GM23248 (cell line): ENCODE data around the gene LIMA1. TPM values are rescaled to one million over a fixed set of nuclear protein-coding genes. Genes with fewer than 3 reads are reported as not detected.
"Not testable (repeated sequence)": the region's sequence is repeated elsewhere in the genome, so short reads cannot be mapped to it uniquely, and the experiment has no call there.

Source experiments
- DNase-seq: peaks from one replicate; pipeline ENCODE4 v3.0.0-alpha.2; 2015
- H2AFZ ChIP-seq: fragments of 200-600 bp; sonication (generic); 2 replicates; pipeline ENCODE4 v1.6.1; 2016; ENCODE audit warnings: antibody characterized with exemption
- H3F3A ChIP-seq: fragments of 200-600 bp; sonication (generic); 2 replicates; pipeline ENCODE4 v1.6.1; 2016; ENCODE audit warnings: mild to moderate bottlenecking, antibody characterized with exemption, mixed run types; ENCODE audit not compliant: insufficient read depth
- H3K27ac ChIP-seq: fragments of 200-600 bp; sonication (generic); 2 replicates; pipeline ENCODE4 v1.5.1; 2016; ENCODE audit warnings: mild to moderate bottlenecking
- H3K27me3 ChIP-seq: fragments of 200-600 bp; sonication (generic); replicated peaks from 2 replicates; pipeline ENCODE4 v1.6.1; 2016; ENCODE audit warnings: mild to moderate bottlenecking; ENCODE audit not compliant: insufficient read depth
- H3K36me3 ChIP-seq: fragments of 200-600 bp; sonication (generic); 2 replicates; pipeline ENCODE4 v1.6.1; 2016; ENCODE audit warnings: low read depth, mild to moderate bottlenecking
- H3K4me1 ChIP-seq: fragments of 200-600 bp; sonication (generic); 2 replicates; pipeline ENCODE4 v1.6.1; 2016; ENCODE audit warnings: mild to moderate bottlenecking; ENCODE audit not compliant: insufficient read depth
- H3K4me2 ChIP-seq: fragments of 200-600 bp; sonication (generic); one replicate; pipeline ENCODE4 v1.6.1; 2016; ENCODE audit warnings: mild to moderate bottlenecking; ENCODE audit not compliant: unreplicated experiment
- H3K4me3 ChIP-seq: fragments of 200-600 bp; sonication (generic); 2 replicates; pipeline ENCODE4 v1.5.1; 2016; ENCODE audit warnings: mild to moderate bottlenecking
- H3K79me2 ChIP-seq: fragments of 200-600 bp; sonication (generic); 2 replicates; pipeline ENCODE4 v1.6.1; 2016; ENCODE audit warnings: mild to moderate bottlenecking; ENCODE audit not compliant: insufficient read depth
- H3K9ac ChIP-seq: fragments of 200-600 bp; sonication (generic); 2 replicates; pipeline ENCODE4 v1.6.1; 2016; ENCODE audit warnings: mild to moderate bottlenecking
- H3K9me2 ChIP-seq: fragments of 200-600 bp; sonication (generic); 2 replicates; pipeline ENCODE4 v1.6.1; 2016; ENCODE audit warnings: mixed run types, mild to moderate bottlenecking, moderate library complexity; ENCODE audit not compliant: insufficient read depth
- H3K9me3 ChIP-seq: fragments of 200-600 bp; sonication (generic); one replicate; pipeline ENCODE4 v1.6.1; 2017; ENCODE audit warnings: low read depth
- H4K20me1 ChIP-seq: fragments of 200-600 bp; sonication (generic); 2 replicates; pipeline ENCODE4 v1.6.0; 2016; ENCODE audit not compliant: insufficient read depth
- EZH2 ChIP-seq: fragments of 200-600 bp; sonication (generic); IDR thresholded peaks from 2 replicates; pipeline ENCODE4 v1.6.1; 2018; ENCODE audit warnings: antibody characterized with exemption, mild to moderate bottlenecking; ENCODE audit not compliant: insufficient read depth, poor library complexity, severe bottlenecking
- EZH2phosphoT487 ChIP-seq: fragments of 200-600 bp; sonication (generic); IDR thresholded peaks from 2 replicates; pipeline ENCODE4 v1.6.1; 2018; ENCODE audit warnings: antibody characterized with exemption, moderate library complexity, mild to moderate bottlenecking, low read depth; ENCODE audit not compliant: insufficient read depth
- WGBS, 2 experiments: methylation state at CpG; one replicate each; pipeline ENCODE4 v1.1.6; 2015 to 2017; ENCODE audit warnings: low lambda C conversion rate in 2 of 2, low coverage in 1 of 2; ENCODE audit errors: missing lambda C conversion rate in 2 of 2; 5-methylcytosine and 5-hydroxymethylcytosine counted together
- in situ Hi-C: fragments of 300-500 bp; cut with MboI; formaldehyde crosslinking; loops from 2 replicates; pipeline ENCODE4 v1.15.0; 2020
- polyA plus RNA-seq: library from polyadenylated mRNA; unstranded; fragments of >200 nt; fragmentation: Nextera tagmentation; extraction: Ambion mirVana; gene quantifications from 2 replicates; pipeline ENCODE4 v1.2.1, GENCODE V29; 2016
- total RNA-seq: library from RNA; depleted of rRNA; stranded (reverse); fragments of >200 nt; shearing (Covaris generic); gene quantifications from 2 replicates; pipeline ENCODE4 v1.2.3, GENCODE V29; 2014

The LIMA1 gene
- total and polyA plus RNA-seq, 2 experiments from 2014 or later: 180 to 256 TPM

DNA sequence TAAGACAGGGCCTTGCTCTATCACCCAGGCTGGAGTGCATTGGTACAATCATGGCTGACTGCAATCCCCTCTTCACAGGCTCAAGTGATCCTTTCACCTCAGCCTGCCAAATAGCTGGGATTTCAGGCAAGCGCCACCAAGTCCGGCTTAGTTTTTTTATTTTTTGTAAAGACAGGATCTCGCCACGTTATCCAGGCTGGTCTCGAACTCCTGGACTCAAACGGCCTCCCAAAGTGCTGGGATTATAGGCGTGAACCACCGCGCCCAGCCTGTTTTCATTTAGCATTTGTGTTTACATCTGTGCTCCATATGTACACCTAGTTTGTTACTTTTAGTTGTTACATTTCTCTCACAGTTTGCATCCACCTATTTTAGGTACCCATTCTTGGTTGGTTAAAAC is 32.5 kb upstream of the LIMA1 start:
- peaks cover 10% of the 10 kb centered on the region for H3K4me1 ChIP-seq
- in situ Hi-C loops: loop anchor here (10.0 kb wide), 1 partner anchor 111 kb away; no protein-coding TSS in a partner anchor
- H3K9me3 ChIP-seq: no peaks in the 10 kb centered on the region
- DNase-seq: no peak
- no peak overlapping the region for H3K4me2 ChIP-seq
- H3K79me2 ChIP-seq: peaks cover 6% of the 10 kb centered on the region; the same call in 1 of the 2 replicates
- H3K36me3 ChIP-seq: no peaks in the 10 kb centered on the region
- H3K27me3 ChIP-seq: no peaks in the 10 kb centered on the region
- H3K27ac ChIP-seq: no peak overlapping the region
- WGBS, 2 experiments: 97 to 98% methylated on average over 9 of the region's 9 CpGs
- H3K9ac ChIP-seq: no peak overlapping the region
- TF ChIP-seq EZH2 (no peak), EZH2phosphoT487 (no peak)
- no peaks in the 10 kb centered on the region for H3K9me2 ChIP-seq
- no peak overlapping the region for H3K4me3 ChIP-seq
- no peak overlapping the region for H2AFZ ChIP-seq
- no peaks in the 10 kb centered on the region for H3F3A ChIP-seq
- H4K20me1 ChIP-seq: no peaks in the 10 kb centered on the region

DNA sequence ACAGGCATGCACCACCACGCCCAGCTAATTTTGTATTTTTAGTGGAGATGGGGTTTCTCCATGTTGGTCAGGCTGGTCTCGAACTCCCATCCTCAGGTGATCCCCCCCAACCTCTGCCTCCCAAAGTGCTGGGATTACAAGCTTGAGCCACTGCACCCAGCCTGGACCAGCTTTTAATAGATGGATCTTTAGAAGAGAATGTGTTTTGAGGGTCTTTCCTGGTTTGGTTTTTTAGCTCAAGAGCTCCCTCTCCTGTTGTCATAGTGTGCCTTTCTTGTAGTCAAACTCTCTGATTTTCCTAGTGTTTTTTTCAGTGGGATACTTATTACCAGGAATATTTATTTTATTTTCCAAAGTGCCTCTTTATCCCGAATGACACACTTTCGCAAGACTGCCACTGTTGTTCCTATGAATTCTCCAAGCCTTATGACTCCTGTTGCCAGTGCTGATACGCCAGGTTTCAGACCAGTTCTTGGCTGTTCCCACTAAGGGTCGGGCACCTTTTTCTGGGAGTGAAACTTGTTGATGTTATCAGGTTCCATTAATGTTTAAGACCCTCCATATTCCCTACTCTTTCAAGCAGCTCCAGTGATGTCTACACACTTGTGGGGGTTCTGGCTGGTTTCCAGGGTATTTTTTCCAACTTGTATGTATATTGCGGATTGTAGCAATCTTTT is 31.5 kb upstream of the LIMA1 start:
- Histone ChIP-seq H2AFZ (peak overlapping the region; percentile 63), H3K4me3 (no peak overlapping the region), H3K9me2 (no peaks in the 10 kb centered on the region), H3K36me3 (no peaks in the 10 kb centered on the region), H3K27me3 (no peaks in the 10 kb centered on the region), H3K79me2 (peaks cover 6% of the 10 kb centered on the region; the same call in 1 of the 2 replicates), H3K4me2 (peak overlapping the region; percentile 41), H3K4me1 (peaks cover 10% of the 10 kb centered on the region), H3F3A (no peaks in the 10 kb centered on the region), H3K9me3 (no peaks in the 10 kb centered on the region), H3K27ac (no peak overlapping the region), H4K20me1 (no peaks in the 10 kb centered on the region), H3K9ac (0 out of 2 replicates have a peak overlapping the region, but pooled peaks have one; percentile 4)
- DNase-seq: peak; percentile 62
- in situ Hi-C loops: loop anchor here (10.0 kb wide), 1 partner anchor 110 kb away; no protein-coding TSS in a partner anchor
- 56% methylated on average over 7 of the region's 7 CpGs for WGBS, 2 experiments
- no peak for TF ChIP-seq EZH2
- no peak for TF ChIP-seq EZH2phosphoT487

GRCh38 chr12:50313971-50314370 is 30.7 kb upstream of the LIMA1 start:
- H3K27ac ChIP-seq, H3K4me3 ChIP-seq, H4K20me1 ChIP-seq, H2AFZ ChIP-seq, DNase-seq, H3K9me3 ChIP-seq, H3K79me2 ChIP-seq, H3K36me3 ChIP-seq, H3K4me2 ChIP-seq, H3K9ac ChIP-seq, H3K9me2 ChIP-seq, H3F3A ChIP-seq, H3K27me3 ChIP-seq: not testable (repeated sequence)
- in situ Hi-C loops: loop anchor here (10.0 kb wide), 1 partner anchor 109 kb away; no protein-coding TSS in a partner anchor
- WGBS, 2 experiments: 78 to 83% methylated on average over 8 of the region's 8 CpGs
- H3K4me1 ChIP-seq: peaks cover 10% of the 10 kb centered on the region

GRCh38 chr12:50313256-50313931 is 30.1 kb upstream of the LIMA1 start:
- 77 to 89% methylated on average over 5 of the region's 5 CpGs for WGBS, 2 experiments
- H3K36me3 ChIP-seq: no peaks in the 10 kb centered on the region
- no peak overlapping the region for H3K4me3 ChIP-seq
- DNase-seq: no peak
- H3K79me2 ChIP-seq: peaks cover 6% of the 10 kb centered on the region; the same call in 1 of the 2 replicates
- no peaks in the 10 kb centered on the region for H3K27me3 ChIP-seq
- no peaks in the 10 kb centered on the region for H4K20me1 ChIP-seq
- no peaks in the 10 kb centered on the region for H3K9me2 ChIP-seq
- no peak overlapping the region for H3K27ac ChIP-seq
- H3F3A ChIP-seq: no peaks in the 10 kb centered on the region
- peaks cover 10% of the 10 kb centered on the region for H3K4me1 ChIP-seq
- H3K9ac ChIP-seq: no peak overlapping the region
- TF ChIP-seq EZH2phosphoT487 (no peak), EZH2 (no peak)
- no peaks in the 10 kb centered on the region for H3K9me3 ChIP-seq
- no peak overlapping the region for H2AFZ ChIP-seq
- in situ Hi-C loops: loop anchor here (10.0 kb wide), 1 partner anchor 109 kb away; no protein-coding TSS in a partner anchor
- no peak overlapping the region for H3K4me2 ChIP-seq

- H2AFZ ChIP-seq, H3K27me3 ChIP-seq, H3K4me2 ChIP-seq, H3F3A ChIP-seq, H4K20me1 ChIP-seq, H3K9me2 ChIP-seq, H3K79me2 ChIP-seq, H3K4me3 ChIP-seq, H3K36me3 ChIP-seq, H3K9ac ChIP-seq, H3K9me3 ChIP-seq, H3K27ac ChIP-seq: not testable (repeated sequence)
- peaks cover 10% of the 10 kb centered on the region for H3K4me1 ChIP-seq
- 82 to 87% methylated on average over 11 of the region's 11 CpGs for WGBS, 2 experiments
- in situ Hi-C loops: loop anchor here (10.0 kb wide), 1 partner anchor 107 kb away; no protein-coding TSS in a partner anchor
- DNase-seq: peak; percentile 57
These were observed 28.7 kb upstream of the LIMA1 start for GRCh38 chr12:50311858-50312609.
